DOHH2 (cell line): Measurements from ENCODE around the gene F10.

ENCODE experiments used
- H3F3A ChIP-seq: fragments of 200-600 bp; sonication (generic), shearing (Covaris generic); 2 replicates; pipeline ENCODE4 v1.6.0; 2016; ENCODE audit warnings: antibody characterized with exemption, mild to moderate bottlenecking; ENCODE audit not compliant: control insufficient read depth, insufficient read depth
- H3K27ac ChIP-seq: fragments of 200-600 bp; sonication (generic); 2 replicates; pipeline ENCODE4 v1.5.1; 2014; ENCODE audit warnings: low read depth, mild to moderate bottlenecking, low read length, moderate library complexity
- H3K27me3 ChIP-seq: fragments of 200-600 bp; sonication (generic); 2 replicates; pipeline ENCODE4 v1.6.1; 2014; ENCODE audit warnings: mild to moderate bottlenecking, low read length, mixed read lengths; ENCODE audit not compliant: control insufficient read depth
- H3K36me3 ChIP-seq: fragments of 200-600 bp; sonication (generic); 2 replicates; pipeline ENCODE4 v1.6.1; 2014; ENCODE audit warnings: mild to moderate bottlenecking, low read length, moderate library complexity, mixed read lengths; ENCODE audit not compliant: control insufficient read depth
- H3K4me1 ChIP-seq: fragments of 200-600 bp; sonication (generic); 2 replicates; pipeline ENCODE4 v1.6.1; 2014; ENCODE audit warnings: mild to moderate bottlenecking, low read length, mixed read lengths; ENCODE audit not compliant: control insufficient read depth
- H3K4me2 ChIP-seq: fragments of 200-600 bp; sonication (generic); 2 replicates; pipeline ENCODE4 v1.6.0; 2014; ENCODE audit warnings: mild to moderate bottlenecking, low read length, moderate library complexity
- H3K4me3 ChIP-seq: fragments of 200-600 bp; sonication (generic); 2 replicates; pipeline ENCODE4 v1.5.1; 2014; ENCODE audit warnings: mild to moderate bottlenecking, low read length, mixed read lengths
- H3K79me2 ChIP-seq: fragments of 200-600 bp; sonication (generic); 2 replicates; pipeline ENCODE4 v1.6.1; 2014; ENCODE audit warnings: mild to moderate bottlenecking, low read length, mixed read lengths; ENCODE audit not compliant: control insufficient read depth
- H3K9me2 ChIP-seq: fragments of 200-600 bp; sonication (generic); replicated peaks from 2 replicates; pipeline ENCODE4 v1.6.1; 2014; ENCODE audit warnings: mild to moderate bottlenecking, low read length, mixed read lengths; ENCODE audit not compliant: control insufficient read depth
- H3K9me3 ChIP-seq: fragments of 200-600 bp; sonication (generic); 2 replicates; pipeline ENCODE4 v1.6.1; 2014; ENCODE audit warnings: antibody characterized with exemption, low read length, mixed read lengths; ENCODE audit not compliant: control insufficient read depth, insufficient read depth
- H4K20me1 ChIP-seq: fragments of 200-600 bp; sonication (generic); 2 replicates; pipeline ENCODE4 v1.6.0; 2014; ENCODE audit warnings: low read depth, mild to moderate bottlenecking, antibody characterized with exemption, low read length, moderate library complexity; ENCODE audit not compliant: control insufficient read depth, insufficient read depth
- CTCF ChIP-seq: fragments of 200-600 bp; sonication (generic); IDR thresholded peaks from one replicate; pipeline ENCODE4 v1.5.1; 2014; ENCODE audit warnings: antibody characterized with exemption, mild to moderate bottlenecking, low read depth, low read length; ENCODE audit not compliant: poor library complexity, severe bottlenecking
- EZH2phosphoT487 ChIP-seq: fragments of 200-600 bp; sonication (generic); IDR thresholded peaks from 2 replicates; pipeline ENCODE4 v1.6.1; 2017; ENCODE audit warnings: borderline replicate concordance, mild to moderate bottlenecking, antibody characterized with exemption, low read length, moderate library complexity, mixed read lengths

F10 gene

GRCh38 chr13:113182046-113182445 is 59.4 kb downstream of the F10 start:
- Histone ChIP-seq H3K9me2 (no peaks in the 10 kb centered on the region), H3K4me1 (no peaks in the 10 kb centered on the region), H3K36me3 (peaks cover 87% of the 10 kb centered on the region), H3K79me2 (peaks cover 8% of the 10 kb centered on the region), H3K4me2 (no peak overlapping the region), H3K27ac (no peak overlapping the region), H3K27me3 (no peaks in the 10 kb centered on the region), H3K9me3 (no peaks in the 10 kb centered on the region), H3F3A (no peaks in the 10 kb centered on the region), H4K20me1 (no peaks in the 10 kb centered on the region), H3K4me3 (no peak overlapping the region)
- no peak for TF ChIP-seq EZH2phosphoT487
- no peak for TF ChIP-seq CTCF

GRCh38 chr13:113183450-113184129 is 61.0 kb downstream of the F10 start:
- H3K4me3 ChIP-seq: no peak overlapping the region
- H3K36me3 ChIP-seq: peaks cover 89% of the 10 kb centered on the region
- no peak overlapping the region for H3K27ac ChIP-seq

GRCh38 chr13:113184568-113185440 is 62.2 kb downstream of the F10 start:
- Histone ChIP-seq H3K79me2 (peaks cover 10% of the 10 kb centered on the region), H3K9me2 (no peaks in the 10 kb centered on the region), H3K4me2 (no peak overlapping the region), H3K4me1 (no peaks in the 10 kb centered on the region), H3K36me3 (peaks cover 84% of the 10 kb centered on the region), H4K20me1 (no peaks in the 10 kb centered on the region), H3K27ac (no peak overlapping the region), H3K27me3 (no peaks in the 10 kb centered on the region), H3K9me3 (no peaks in the 10 kb centered on the region), H3K4me3 (no peak overlapping the region), H3F3A (no peaks in the 10 kb centered on the region)
- TF ChIP-seq CTCF (no peak), EZH2phosphoT487 (no peak)

More at GRCh38 chr13:113183450-113184129, 61.0 kb downstream of the F10 start:
- no peak for TF ChIP-seq EZH2phosphoT487
- no peak for TF ChIP-seq CTCF
- H3K4me2 ChIP-seq: no peak overlapping the region
- no peaks in the 10 kb centered on the region for H3K9me3 ChIP-seq
- no peaks in the 10 kb centered on the region for H3K4me1 ChIP-seq
- H3K27me3 ChIP-seq: no peaks in the 10 kb centered on the region
- no peaks in the 10 kb centered on the region for H3K9me2 ChIP-seq
- H3F3A ChIP-seq: no peaks in the 10 kb centered on the region
- H4K20me1 ChIP-seq: no peaks in the 10 kb centered on the region
- peaks cover 10% of the 10 kb centered on the region for H3K79me2 ChIP-seq
